ENCODE measurements around the gene NFILZ. TPM values are rescaled to one million over a fixed set of nuclear protein-coding genes. Genes with fewer than 3 reads are reported as not detected.

The NFILZ gene
- polyA plus RNA-seq, 3 donors = not detected

DNA sequence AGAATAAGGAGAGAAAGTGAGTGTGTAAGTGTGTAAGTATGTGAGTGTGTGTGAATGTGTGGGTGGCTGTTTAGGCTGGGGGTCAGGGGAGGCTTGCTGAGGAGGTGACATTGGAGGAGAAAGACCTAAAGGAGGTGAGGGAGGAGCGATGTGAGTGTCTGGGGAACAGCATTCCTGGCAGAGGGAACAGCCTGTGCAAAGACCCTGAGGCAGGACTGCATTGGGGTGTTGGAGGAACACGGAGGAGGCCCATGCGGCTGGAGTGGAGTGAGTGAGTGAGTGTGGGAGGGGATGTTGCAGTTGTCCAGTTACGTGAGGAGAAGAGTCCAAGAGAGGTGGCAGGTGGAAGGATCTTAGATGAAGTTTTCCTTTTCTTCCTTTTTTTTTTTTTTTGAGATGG, 31.8 kb downstream of the NFILZ start:
- peaks cover 0 to 4% of the 10 kb centered on the region in 2 donors for H3K27me3 ChIP-seq (ENCODE audit: control insufficient read depth in 2 of 2, insufficient read depth in 2 of 2, low read length in 2 of 2)
- H3K4me1 ChIP-seq (ENCODE audit: control insufficient read depth in 1 of 2, insufficient read depth in 2 of 2, low read length in 2 of 2) = peaks cover 15 to 18% of the 10 kb centered on the region in 2 donors
- no peak overlapping the region for H3K4me3 Mint-ChIP-seq
- H3K79me2 ChIP-seq (ENCODE audit: insufficient read depth, low read length) = no peaks in the 10 kb centered on the region
- H3K9ac ChIP-seq (ENCODE audit: insufficient read depth, low read length, poor library complexity, severe bottlenecking) = no peak overlapping the region
- TF ChIP-seq, protein P1, sequence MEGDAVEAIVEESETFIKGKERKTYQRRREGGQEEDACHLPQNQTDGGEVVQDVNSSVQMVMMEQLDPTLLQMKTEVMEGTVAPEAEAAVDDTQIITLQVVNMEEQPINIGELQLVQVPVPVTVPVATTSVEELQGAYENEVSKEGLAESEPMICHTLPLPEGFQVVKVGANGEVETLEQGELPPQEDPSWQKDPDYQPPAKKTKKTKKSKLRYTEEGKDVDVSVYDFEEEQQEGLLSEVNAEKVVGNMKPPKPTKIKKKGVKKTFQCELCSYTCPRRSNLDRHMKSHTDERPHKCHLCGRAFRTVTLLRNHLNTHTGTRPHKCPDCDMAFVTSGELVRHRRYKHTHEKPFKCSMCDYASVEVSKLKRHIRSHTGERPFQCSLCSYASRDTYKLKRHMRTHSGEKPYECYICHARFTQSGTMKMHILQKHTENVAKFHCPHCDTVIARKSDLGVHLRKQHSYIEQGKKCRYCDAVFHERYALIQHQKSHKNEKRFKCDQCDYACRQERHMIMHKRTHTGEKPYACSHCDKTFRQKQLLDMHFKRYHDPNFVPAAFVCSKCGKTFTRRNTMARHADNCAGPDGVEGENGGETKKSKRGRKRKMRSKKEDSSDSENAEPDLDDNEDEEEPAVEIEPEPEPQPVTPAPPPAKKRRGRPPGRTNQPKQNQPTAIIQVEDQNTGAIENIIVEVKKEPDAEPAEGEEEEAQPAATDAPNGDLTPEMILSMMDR (IDR thresholded peaks at IDR 0.05) = no peak
- H3K4me3 ChIP-seq (replicated peaks in 1 of 3; ENCODE audit: low read depth in 2 of 3, low read length in 3 of 3) = no peak overlapping the region
- H3K9me3 Mint-ChIP-seq = peaks cover 0 to 5% (median 2%) of the 10 kb centered on the region in 7 donors
- intact Hi-C loops (cut with micrococcal nuclease) = no loop called here
- H3K27ac Mint-ChIP-seq = no peak overlapping the region
- H3K36me3 ChIP-seq (replicated peaks in 1 of 2; ENCODE audit: control insufficient read depth in 1 of 2, insufficient read depth in 2 of 2, low read length in 2 of 2) = no peaks in the 10 kb centered on the region
- H3K9me3 ChIP-seq (replicated peaks in 1 of 2; ENCODE audit: control insufficient read depth in 1 of 2, insufficient read depth in 1 of 2, low read length in 2 of 2) = no peaks in the 10 kb centered on the region
- DNase-seq = no peak
- no peak overlapping the region for H3K27ac ChIP-seq (ENCODE audit: low read depth in 1 of 2, low read length in 2 of 2)
- H4K20me1 ChIP-seq (ENCODE audit: insufficient read depth, low read length) = no peaks in the 10 kb centered on the region
- H3K4me1 Mint-ChIP-seq = peaks cover 15% of the 10 kb centered on the region
- WGBS (ENCODE audit: insufficient coverage) = 95% methylated on average over 2 of the region's 4 CpGs
- H3K4me2 ChIP-seq (replicated peaks; ENCODE audit: extremely low read depth, low read length, poor library complexity, severe bottlenecking) = no peak overlapping the region
- peaks cover 11 to 26% (median 14%) of the 10 kb centered on the region in 3 donors for H3K27me3 Mint-ChIP-seq (ENCODE audit: low read depth in 3 of 3)
- H2AFZ ChIP-seq (ENCODE audit: insufficient read depth, low read depth, low read length, poor library complexity, severe bottlenecking) = no peak overlapping the region
- H3K36me3 Mint-ChIP-seq = no peaks in the 10 kb centered on the region

DNA sequence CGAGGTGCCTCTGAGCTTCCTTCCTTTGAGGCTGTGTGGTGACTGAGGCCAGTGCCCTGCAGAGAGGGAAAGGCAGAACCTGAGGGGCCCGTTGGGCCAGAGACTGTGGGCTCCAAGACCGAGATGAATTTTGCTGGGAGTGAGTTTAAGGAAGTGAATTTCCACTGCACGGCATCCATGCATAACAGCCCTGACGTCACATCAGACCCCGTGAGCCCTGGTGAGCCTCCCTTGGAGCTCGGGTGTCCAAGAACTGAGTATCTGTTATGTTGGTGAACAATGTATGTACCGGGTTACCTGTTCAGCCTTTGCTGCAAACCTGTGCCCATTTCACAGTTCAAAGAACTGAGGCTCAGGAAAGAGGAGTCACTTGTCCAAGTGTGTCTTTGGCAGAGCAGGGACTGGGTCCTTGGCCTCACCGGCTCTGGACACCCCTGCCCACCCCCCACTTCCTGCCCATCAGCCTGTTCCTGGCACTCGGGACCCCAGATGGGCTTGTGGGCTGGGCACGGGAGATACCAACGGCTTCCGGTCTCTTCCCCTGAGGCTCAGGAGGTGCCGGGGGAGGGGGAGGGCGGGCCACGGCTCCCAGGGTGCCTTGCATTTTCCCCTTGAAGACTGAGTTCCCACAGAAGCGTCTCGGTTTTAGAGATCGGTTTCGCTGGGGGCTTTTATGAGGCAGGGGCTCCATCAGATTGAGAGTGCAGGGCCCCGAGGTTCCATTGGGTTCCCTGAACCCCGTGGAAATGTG, 33.7 kb downstream of the NFILZ start:
- DNase-seq = peak; percentile 77 to 90 (median 81)
- Histone ChIP-seq H3K4me2 (replicated peaks; ENCODE audit: extremely low read depth, low read length, poor library complexity, severe bottlenecking) (peak overlapping the region; percentile 60), H3K27me3 (ENCODE audit: control insufficient read depth in 2 of 2, insufficient read depth in 2 of 2, low read length in 2 of 2) (peaks cover 0 to 4% of the 10 kb centered on the region in 2 donors), H3K4me1 (ENCODE audit: control insufficient read depth in 1 of 2, insufficient read depth in 2 of 2, low read length in 2 of 2) (peaks cover 15 to 18% of the 10 kb centered on the region in 2 donors), H3K4me3 (replicated peaks in 1 of 3; ENCODE audit: low read depth in 2 of 3, low read length in 3 of 3) (peak overlapping the region in 2 of 3 experiments; percentile 20 to 55), H4K20me1 (ENCODE audit: insufficient read depth, low read length) (no peaks in the 10 kb centered on the region), H3K9ac (ENCODE audit: insufficient read depth, low read length, poor library complexity, severe bottlenecking) (peak overlapping the region; percentile 33), H3K27ac (ENCODE audit: low read depth in 1 of 2, low read length in 2 of 2) (peak overlapping the region in 1 of 2 donors; percentile 37), H3K36me3 (replicated peaks in 1 of 2; ENCODE audit: control insufficient read depth in 1 of 2, insufficient read depth in 2 of 2, low read length in 2 of 2) (no peaks in the 10 kb centered on the region), H3K79me2 (ENCODE audit: insufficient read depth, low read length) (no peaks in the 10 kb centered on the region), H3K9me3 (replicated peaks in 1 of 2; ENCODE audit: control insufficient read depth in 1 of 2, insufficient read depth in 1 of 2, low read length in 2 of 2) (no peaks in the 10 kb centered on the region), H2AFZ (ENCODE audit: insufficient read depth, low read depth, low read length, poor library complexity, severe bottlenecking) (peak overlapping the region; percentile 63)
- Mint-ChIP-seq H3K4me3 (peak overlapping the region; percentile 59 to 73), H3K9me3 (peaks cover 0 to 8% (median 3%) of the 10 kb centered on the region in 7 donors), H3K27me3 (ENCODE audit: low read depth in 3 of 3) (peaks cover 11 to 23% (median 11%) of the 10 kb centered on the region in 3 donors), H3K27ac (peak overlapping the region in 4 of 7 donors; percentile 6 to 63 (median 33)), H3K4me1 (peaks cover 16% of the 10 kb centered on the region), H3K36me3 (no peaks in the 10 kb centered on the region)
- WGBS (ENCODE audit: insufficient coverage) = 12% methylated on average over 14 of the region's 22 CpGs
- intact Hi-C loops (cut with micrococcal nuclease) = no loop called here
- TF ChIP-seq, protein P1 (IDR thresholded peaks at IDR 0.05) = no peak
